IMR-90 (cell line): ENCODE results near the gene ALK. TPM values are rescaled to one million over a fixed set of nuclear protein-coding genes. Genes with fewer than 3 reads are reported as not detected.

Experiments
- ATAC-seq: fragments of 200-7000 bp; cut with Tn5 transposase; 2 replicates; pipeline ENCODE4 v1.9.1; 2020; ENCODE audit warnings: low read depth, mild to moderate bottlenecking, moderate library complexity
- BruUV-seq: library from RNA; stranded (reverse); fragments of 400-500 nt; replicated peaks from 2 replicates; lab custom pipeline; 2021; lab: Mats Ljungman, UMichigan
- CTCF ChIA-PET: fragments of 300-600 bp; formaldehyde crosslinking; extraction: SDS; loops from one replicate; lab custom pipeline; 2021; ENCODE audit warnings: antibody characterized with exemption; lab: Yijun Ruan, JAX
- POLR2A ChIA-PET: fragments of 300-600 bp; sonication (Branson Sonifier 250); formaldehyde crosslinking; loops from one replicate; lab custom pipeline; 2022; ENCODE audit warnings: antibody characterized with exemption; ENCODE audit not compliant: unreplicated experiment; lab: Charles Lee
- DNase-seq: peaks from one replicate; pipeline ENCODE4 v3.0.0; 2013
- H2AFZ ChIP-seq: replicated peaks from 2 replicates; pipeline ENCODE3; 2013; ENCODE audit warnings: low read length, mild to moderate bottlenecking; ENCODE audit not compliant: poor library complexity
- H2AK5ac ChIP-seq: 2 replicates; pipeline ENCODE4 v1.6.1; 2013; ENCODE audit warnings: low read depth, low read length, inconsistent platforms
- H2AK9ac ChIP-seq: replicated peaks from 2 replicates; pipeline ENCODE3; 2013; ENCODE audit warnings: mild to moderate bottlenecking, low read depth, low read length, moderate library complexity; ENCODE audit not compliant: poor library complexity
- H2BK120ac ChIP-seq: 2 replicates; pipeline ENCODE4 v1.6.1; 2013; ENCODE audit warnings: low read depth, low read length, inconsistent platforms
- H2BK15ac ChIP-seq: 3 replicates; pipeline ENCODE4 v1.6.1; 2013; ENCODE audit warnings: low read depth, low read length, inconsistent platforms
- H2BK20ac ChIP-seq: 2 replicates; pipeline ENCODE4 v1.6.1; 2013; ENCODE audit warnings: low read depth, mild to moderate bottlenecking, inconsistent platforms, low read length, moderate library complexity
- H2BK5ac ChIP-seq: 2 replicates; pipeline ENCODE4 v1.6.1; 2013; ENCODE audit warnings: mild to moderate bottlenecking, low read depth, low read length, inconsistent platforms; ENCODE audit not compliant: poor library complexity, severe bottlenecking
- H3K14ac ChIP-seq: replicated peaks from 2 replicates; pipeline ENCODE4 v1.6.1; 2013; ENCODE audit warnings: low read depth, low read length, inconsistent platforms
- H3K18ac ChIP-seq: 2 replicates; pipeline ENCODE4 v1.6.1; 2013; ENCODE audit warnings: low read depth, low read length, control low read depth
- H3K23ac ChIP-seq: 2 replicates; pipeline ENCODE4 v1.6.1; 2013; ENCODE audit warnings: low read depth, low read length, inconsistent platforms
- H3K27ac ChIP-seq: 2 replicates; pipeline ENCODE4 v1.5.1; 2013; ENCODE audit warnings: mild to moderate bottlenecking, control low read depth, low read length; ENCODE audit not compliant: insufficient read depth
- H3K27me3 ChIP-seq: 2 replicates; pipeline ENCODE4 v1.6.1; 2013; ENCODE audit warnings: low read length; ENCODE audit not compliant: control insufficient read depth, insufficient read depth
- H3K36me3 ChIP-seq: 2 replicates; pipeline ENCODE4 v1.6.1; 2013; ENCODE audit warnings: low read length, mixed read lengths; ENCODE audit not compliant: control insufficient read depth, insufficient read depth
- H3K4ac ChIP-seq: 2 replicates; pipeline ENCODE4 v1.6.1; 2013; ENCODE audit warnings: low read depth, low read length, inconsistent platforms
- H3K4me1 ChIP-seq: 2 replicates; pipeline ENCODE4 v1.6.1; 2013; ENCODE audit warnings: low read length, mixed read lengths; ENCODE audit not compliant: control insufficient read depth, insufficient read depth
- H3K4me2 ChIP-seq: 2 replicates; pipeline ENCODE4 v1.6.1; 2013; ENCODE audit warnings: low read depth, mild to moderate bottlenecking, control low read depth, low read length, moderate library complexity
- H3K4me3 ChIP-seq: 2 replicates; pipeline ENCODE4 v1.5.1; 2013; ENCODE audit warnings: low read depth, mild to moderate bottlenecking, control low read depth, low read length, moderate library complexity; ENCODE audit not compliant: insufficient read depth
- H3K56ac ChIP-seq: 2 replicates; pipeline ENCODE4 v1.6.1; 2013; ENCODE audit warnings: low read length, inconsistent platforms; ENCODE audit not compliant: insufficient read depth; ENCODE audit errors: extremely low read depth
- H3K79me1 ChIP-seq, 2 experiments: 2 replicates each; pipeline ENCODE4 v1.6.1; 2013; ENCODE audit warnings: low read length in 2 of 2, inconsistent platforms in 1 of 2, low read depth in 1 of 2
- H3K9ac ChIP-seq: 2 replicates; pipeline ENCODE4 v1.6.1; 2013; ENCODE audit warnings: low read depth, low read length, control low read depth
- H3K9me1 ChIP-seq: 2 replicates; pipeline ENCODE4 v1.6.1; 2013; ENCODE audit warnings: low read length, inconsistent platforms; ENCODE audit not compliant: insufficient read depth
- H3K9me3 ChIP-seq: 2 replicates; pipeline ENCODE4 v1.6.1; 2013; ENCODE audit warnings: low read length; ENCODE audit not compliant: control insufficient read depth, insufficient read depth
- H4K20me1 ChIP-seq: 2 replicates; pipeline ENCODE4 v1.6.1; 2013; ENCODE audit warnings: low read length, inconsistent platforms; ENCODE audit not compliant: insufficient read depth
- H4K5ac ChIP-seq: 2 replicates; pipeline ENCODE4 v1.6.1; 2013; ENCODE audit warnings: mild to moderate bottlenecking, low read depth, low read length, control low read depth
- H4K8ac ChIP-seq, 2 experiments: 2 replicates each; pipeline ENCODE4 v1.6.1; 2013; ENCODE audit warnings: low read depth in 2 of 2, low read length in 2 of 2, control low read depth in 1 of 2, inconsistent platforms in 1 of 2
- H4K91ac ChIP-seq: 2 replicates; pipeline ENCODE4 v1.6.1; 2013; ENCODE audit warnings: low read depth, low read length, inconsistent platforms; ENCODE audit not compliant: insufficient read depth
- CEBPB ChIP-seq: IDR thresholded peaks from 2 replicates; pipeline ENCODE4 v1.6.1; 2012; ENCODE audit warnings: low read depth, low read length, improper control_type of control experiment
- FOS ChIP-seq: fragments of 150-350 bp; IDR thresholded peaks from 2 replicates; pipeline ENCODE4 v1.6.1; 2016; ENCODE audit warnings: low read depth, low read length
- MAFK ChIP-seq: IDR thresholded peaks from 2 replicates; pipeline ENCODE4 v1.6.1; 2012; ENCODE audit warnings: low read depth, low read length, improper control_type of control experiment
- MAZ ChIP-seq: IDR thresholded peaks from 2 replicates; pipeline ENCODE4 v1.6.1; 2012; ENCODE audit warnings: low read depth, mild to moderate bottlenecking, low read length, improper control_type of control experiment, moderate library complexity, borderline replicate concordance
- MXI1 ChIP-seq: IDR thresholded peaks from 2 replicates; pipeline ENCODE4 v1.6.1; 2012; ENCODE audit warnings: low read depth, mild to moderate bottlenecking, low read length, moderate library complexity, borderline replicate concordance
- POLR2A ChIP-seq: IDR thresholded peaks from 2 replicates; pipeline ENCODE4 v1.6.1; 2012; ENCODE audit warnings: mild to moderate bottlenecking, low read depth, low read length
- SMC3 ChIP-seq: fragments of 150-350 bp; IDR thresholded peaks from 2 replicates; pipeline ENCODE4 v1.6.1; 2016; ENCODE audit warnings: low read depth, mild to moderate bottlenecking, antibody characterized with exemption, low read length, moderate library complexity
- USF2 ChIP-seq: fragments of 150-350 bp; IDR thresholded peaks from 2 replicates; pipeline ENCODE4 v1.6.1; 2017; ENCODE audit warnings: mild to moderate bottlenecking, antibody characterized with exemption, low read length, low read depth
- WGBS, 2 experiments: methylation state at CpG; one replicate each; pipeline versions ENCODE4 v1.1.5 to v1.1.7; 2013; ENCODE audit warnings: missing lambda C conversion rate in 2 of 2; ENCODE audit not compliant: insufficient read length in 1 of 2; ENCODE audit errors: extremely low coverage in 2 of 2; 5-methylcytosine and 5-hydroxymethylcytosine counted together
- dilution Hi-C: fragments of 300-500 bp; cut with HindIII; formaldehyde crosslinking; loops from one replicate; pipeline ENCODE4 v1.14.3; 2018; ENCODE audit warnings: low sequenced_read_pairs; ENCODE audit not compliant: unreplicated experiment
- in situ Hi-C: fragments of 300-500 bp; cut with MboI; formaldehyde crosslinking; loops from 3 replicates; pipeline ENCODE4 v1.14.3; 2019; ENCODE audit warnings: low sequenced_read_pairs, inconsistent platforms, mixed read lengths
- intact Hi-C: fragments of 100-400 bp; cut with micrococcal nuclease; formaldehyde crosslinking; loops from 2 replicates; pipeline ENCODE4 v1.10.0; 2022
- polyA plus RNA-seq, 3 experiments: library from polyadenylated mRNA; depleted of rRNA; stranded (reverse); fragments of >200 nt; gene quantifications; 2 replicates each; pipeline ENCODE4 v1.2.3, GENCODE V29; 2012; ENCODE audit warnings: low replicate concordance in 1 of 3
- total RNA-seq: library from RNA; depleted of rRNA; stranded (reverse); fragments of >200 nt; gene quantifications from 2 replicates; pipeline ENCODE4 v1.2.3, GENCODE V29; 2012
- TF ChIP-seq, protein P1 (sequence below): conservative IDR thresholded peaks from 2 replicates; pipeline ENCODE4 v1.5.1; 2012; ENCODE audit warnings: mild to moderate bottlenecking, low read depth, low read length, improper control_type of control experiment

ALK gene
- total and polyA plus RNA-seq, 2 of the 4 experiments (the other 2 are of a cell fraction) = not detected

- dilution Hi-C loops = no loop called here
- no peak for ATAC-seq
- DNase-seq = no peak
- H3K79me1 ChIP-seq = no peaks in the 10 kb centered on the region
- no peak overlapping the region for H3K27ac ChIP-seq
- no peak overlapping the region for H2BK120ac ChIP-seq
- POLR2A ChIA-PET = no interaction called here
- in situ Hi-C loops = no loop called here
- peaks cover 2% of the 10 kb centered on the region for H3K27me3 ChIP-seq
- H2BK20ac ChIP-seq = no peak overlapping the region
- no peak overlapping the region for H2AK5ac ChIP-seq
- 40% methylated on average over 1 of the region's 3 CpGs; no CpG with 5 or more reads in 1 of the 2 experiments for WGBS, 2 experiments
- no peak overlapping the region for H2BK5ac ChIP-seq
- H3K14ac ChIP-seq = no peak overlapping the region
- no peaks in the 10 kb centered on the region for H3K36me3 ChIP-seq
- H3K9me3 ChIP-seq = no peaks in the 10 kb centered on the region
- no peak overlapping the region for H3K18ac ChIP-seq
- no peak overlapping the region for H3K4me3 ChIP-seq
- no TSS peak for BruUV-seq
- H3K9me1 ChIP-seq = no peaks in the 10 kb centered on the region
- no peak overlapping the region for H4K5ac ChIP-seq
- H3K4me1 ChIP-seq = no peaks in the 10 kb centered on the region
- H3K56ac ChIP-seq = no peak overlapping the region
- H2AFZ ChIP-seq = no peak overlapping the region
- H3K4me2 ChIP-seq = no peak overlapping the region
- no peak overlapping the region for H2BK15ac ChIP-seq
- TF ChIP-seq POLR2A (no peak), MAZ (no peak), MAFK (no peak), FOS (no peak), MXI1 (no peak), SMC3 (no peak), USF2 (no peak), CEBPB (no peak)
- TF ChIP-seq, protein P1, sequence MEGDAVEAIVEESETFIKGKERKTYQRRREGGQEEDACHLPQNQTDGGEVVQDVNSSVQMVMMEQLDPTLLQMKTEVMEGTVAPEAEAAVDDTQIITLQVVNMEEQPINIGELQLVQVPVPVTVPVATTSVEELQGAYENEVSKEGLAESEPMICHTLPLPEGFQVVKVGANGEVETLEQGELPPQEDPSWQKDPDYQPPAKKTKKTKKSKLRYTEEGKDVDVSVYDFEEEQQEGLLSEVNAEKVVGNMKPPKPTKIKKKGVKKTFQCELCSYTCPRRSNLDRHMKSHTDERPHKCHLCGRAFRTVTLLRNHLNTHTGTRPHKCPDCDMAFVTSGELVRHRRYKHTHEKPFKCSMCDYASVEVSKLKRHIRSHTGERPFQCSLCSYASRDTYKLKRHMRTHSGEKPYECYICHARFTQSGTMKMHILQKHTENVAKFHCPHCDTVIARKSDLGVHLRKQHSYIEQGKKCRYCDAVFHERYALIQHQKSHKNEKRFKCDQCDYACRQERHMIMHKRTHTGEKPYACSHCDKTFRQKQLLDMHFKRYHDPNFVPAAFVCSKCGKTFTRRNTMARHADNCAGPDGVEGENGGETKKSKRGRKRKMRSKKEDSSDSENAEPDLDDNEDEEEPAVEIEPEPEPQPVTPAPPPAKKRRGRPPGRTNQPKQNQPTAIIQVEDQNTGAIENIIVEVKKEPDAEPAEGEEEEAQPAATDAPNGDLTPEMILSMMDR = no peak
- no peak overlapping the region for H4K8ac ChIP-seq
- no peak overlapping the region for H3K9ac ChIP-seq
- no peak overlapping the region for H3K23ac ChIP-seq
- CTCF ChIA-PET = no interaction called here
- intact Hi-C loops = no loop called here
- H2AK9ac ChIP-seq = no peak overlapping the region
- H4K20me1 ChIP-seq = no peaks in the 10 kb centered on the region
- no peak overlapping the region for H4K91ac ChIP-seq
- H3K4ac ChIP-seq = no peak overlapping the region
Observed at GRCh38 chr2:29963972-29964570, 42.7 kb upstream of the ALK start.
